GM23338 (cell line): ENCODE data around the gene ABCB6.

Experiments used
- CREB1 ChIP-seq: fragments of 250-450 bp; sonication (Bioruptor Pico); IDR thresholded peaks from 2 replicates; pipeline ENCODE4 v1.5.0; 2020; ENCODE audit warnings: low read depth, mild to moderate bottlenecking, moderate library complexity
- CTCF ChIP-seq, 2 experiments: fragments of 200-600 bp in 1 of 2; sonication (generic) in 1 of 2; conservative IDR thresholded peaks; 2 replicates each; pipeline versions ENCODE4 v1.5.1 to v1.6.1; 2016 to 2017; ENCODE audit warnings: antibody characterized with exemption in 2 of 2, low read depth in 2 of 2, mild to moderate bottlenecking in 2 of 2, moderate library complexity in 1 of 2
- ETS1 ChIP-seq: IDR thresholded peaks from 2 replicates; pipeline ENCODE4 v1.6.1; 2016; ENCODE audit warnings: antibody characterized with exemption
- EZH2 ChIP-seq: fragments of 200-600 bp; sonication (generic); IDR thresholded peaks from one replicate; pipeline ENCODE4 v1.8.0; 2017; ENCODE audit warnings: antibody characterized with exemption, mild to moderate bottlenecking, low read depth; ENCODE audit not compliant: unreplicated experiment
- EZH2phosphoT487 ChIP-seq: fragments of 200-600 bp; sonication (generic); IDR thresholded peaks from one replicate; pipeline ENCODE4 v1.8.1; 2018; ENCODE audit warnings: antibody characterized with exemption; ENCODE audit not compliant: unreplicated experiment
- NANOG ChIP-seq: IDR thresholded peaks from 2 replicates; pipeline ENCODE4 v1.6.1; 2016; ENCODE audit warnings: antibody characterized with exemption, borderline replicate concordance
- POLR2AphosphoS5 ChIP-seq: IDR thresholded peaks from 2 replicates; pipeline ENCODE4 v1.6.1; 2016; ENCODE audit warnings: antibody characterized with exemption, low read depth
- REST ChIP-seq: IDR thresholded peaks from one replicate; pipeline ENCODE4 v1.6.1; 2018; ENCODE audit warnings: antibody characterized with exemption; ENCODE audit not compliant: unreplicated experiment
- ZNF114 ChIP-seq: fragments of 250-450 bp; sonication (Bioruptor Pico); IDR thresholded peaks from 2 replicates; pipeline ENCODE4 v1.5.0; 2020; ENCODE audit warnings: mild to moderate bottlenecking, moderate library complexity
- ZNF331 ChIP-seq: fragments of 250-450 bp; sonication (Bioruptor Pico); IDR thresholded peaks from 2 replicates; pipeline ENCODE4 v1.5.0; 2020; ENCODE audit warnings: low read depth, mild to moderate bottlenecking, moderate library complexity
- ZNF462 ChIP-seq: fragments of 250-450 bp; sonication (Bioruptor Pico); IDR thresholded peaks from 2 replicates; pipeline ENCODE4 v1.5.0; 2020; ENCODE audit warnings: mild to moderate bottlenecking, moderate library complexity

GRCh38 chr2:219178377-219179175 lies 40.2 kb downstream of the ABCB6 start:
- TF ChIP-seq CTCF (conservative IDR thresholded peaks at IDR 0.05; ENCODE audit: low read depth in 2 of 2) (0 out of 4 replicates have a peak, but pooled peaks of 1 of the 2 experiments have one; percentile 16), REST (no peak), POLR2AphosphoS5 (no peak), CREB1 (CRISPR knock-in tag) (no peak), EZH2 (no peak), NANOG (no peak), EZH2phosphoT487 (no peak), ZNF462 (no peak), ZNF331 (CRISPR knock-in tag) (no peak), ZNF114 (CRISPR knock-in tag) (no peak), ETS1 (no peak)
